A549 (cell line): Measurements from ENCODE around the gene C1orf35. TPM values are rescaled to one million over a fixed set of nuclear protein-coding genes. Genes with fewer than 3 reads are reported as not detected.

Experiments
- ATAC-seq, 2 experiments: fragments of 200-7000 bp in 1 of 2; fragments of >200 bp in 1 of 2; cut with Nextera tagmentation in 1 of 2; cut with Tn5 transposase in 1 of 2; 3 replicates each; pipeline versions ENCODE4 v1.8.0 to v1.9.1; 2018 to 2020; ENCODE audit warnings: mild to moderate bottlenecking in 1 of 2, moderate library complexity in 1 of 2
- CTCF ChIA-PET: fragments of 300-600 bp; sonication (Branson Sonifier 250); formaldehyde crosslinking; extraction: SDS; loops from one replicate; lab custom pipeline; 2021; ENCODE audit warnings: antibody characterized with exemption, inconsistent platforms; lab: Yijun Ruan, JAX
- POLR2A ChIA-PET: fragments of 350-600 bp; formaldehyde crosslinking; extraction: SDS; loops from one replicate; lab custom pipeline; 2021; ENCODE audit warnings: antibody characterized with exemption, inconsistent platforms; lab: Yijun Ruan, JAX
- DNase-seq, 2 experiments: peaks; one replicate each; pipeline versions ENCODE4 v3.0.0 to v3.0.0-alpha.2; 2011 to 2016; ENCODE audit warnings: low read depth in 1 of 2, low spot score in 1 of 2
- FAIRE-seq: peaks from 2 replicates; lab custom pipeline; 2011; peaks lifted over from hg19 to GRCh38; lab: Jason Lieb, UNC
- H3K27ac ChIP-seq, 2 experiments: fragments of >200 bp; sonication (Bioruptor Twin); formaldehyde crosslinking; 3 replicates each; pipeline ENCODE4 v1.5.1; 2016 to 2017
- H3K4me1 ChIP-seq: fragments of >200 bp; sonication (Bioruptor Twin); formaldehyde crosslinking; 3 replicates; pipeline ENCODE4 v1.6.1; 2016
- H3K4me2 ChIP-seq: fragments of >200 bp; sonication (Bioruptor Twin); formaldehyde crosslinking; 3 replicates; pipeline ENCODE4 v1.6.1; 2016
- H3K4me3 ChIP-seq: fragments of >200 bp; sonication (Bioruptor Twin); formaldehyde crosslinking; 3 replicates; pipeline ENCODE4 v1.5.1; 2016
- H3K9me3 ChIP-seq: fragments of >200 bp; sonication (Bioruptor Twin); formaldehyde crosslinking; 3 replicates; pipeline ENCODE4 v1.6.1; 2016
- BCL3 ChIP-seq: fragments of >200 bp; sonication (Bioruptor Twin); formaldehyde crosslinking; IDR thresholded peaks from 3 replicates; pipeline ENCODE4 v1.6.1; 2016
- CHD2 ChIP-seq: fragments of 150-350 bp; IDR thresholded peaks from 2 replicates; pipeline ENCODE4 v1.6.1; 2014; ENCODE audit warnings: low read length; ENCODE audit not compliant: partially characterized antibody
- CHD4 ChIP-seq: fragments of 200-600 bp; sonication (generic); IDR thresholded peaks from 2 replicates; pipeline ENCODE4 v1.6.1; 2016; ENCODE audit warnings: antibody characterized with exemption, mild to moderate bottlenecking, borderline replicate concordance
- CTCF ChIP-seq: fragments of >200 bp; sonication (Bioruptor Twin); formaldehyde crosslinking; IDR thresholded peaks from 3 replicates; pipeline ENCODE4 v1.5.1; 2016
- E2F6 ChIP-seq: IDR thresholded peaks from 2 replicates; pipeline ENCODE4 v1.6.1; 2012; ENCODE audit warnings: low read depth, borderline replicate concordance
- EHF ChIP-seq: fragments of 250-450 bp; sonication (Bioruptor Pico); IDR thresholded peaks from 2 replicates; pipeline ENCODE4 v1.5.0; 2020; ENCODE audit warnings: mild to moderate bottlenecking
- FOXS1 ChIP-seq: fragments of 250-450 bp; sonication (Bioruptor Pico); IDR thresholded peaks from 2 replicates; pipeline ENCODE4 v1.5.0; 2020; ENCODE audit warnings: mild to moderate bottlenecking, moderate library complexity
- HDAC2 ChIP-seq: fragments of 200-600 bp; sonication (generic); IDR thresholded peaks from 2 replicates; pipeline ENCODE4 v1.6.1; 2016
- HEYL ChIP-seq: fragments of 250-450 bp; sonication (Bioruptor Pico); IDR thresholded peaks from 2 replicates; pipeline ENCODE4 v1.8.0; 2021; ENCODE audit warnings: mild to moderate bottlenecking, moderate library complexity
- HMGXB4 ChIP-seq: fragments of 250-450 bp; sonication (Bioruptor Pico); IDR thresholded peaks from 2 replicates; pipeline ENCODE4 v1.5.0; 2021; ENCODE audit warnings: mild to moderate bottlenecking, moderate library complexity, borderline replicate concordance
- HOXB5 ChIP-seq: fragments of 250-450 bp; sonication (Bioruptor Pico); IDR thresholded peaks from 2 replicates; pipeline ENCODE4 v1.5.0; 2020; ENCODE audit warnings: mild to moderate bottlenecking, moderate library complexity
- JUN ChIP-seq, 2 experiments: fragments of >200 bp; sonication (Bioruptor Twin); formaldehyde crosslinking; IDR thresholded peaks; 2 replicates in 1 of 2; 3 replicates in 1 of 2; pipeline ENCODE4 v1.6.1; 2016 to 2017
- JUNB ChIP-seq: fragments of >200 bp; sonication (Bioruptor Twin); formaldehyde crosslinking; IDR thresholded peaks from 2 replicates; pipeline ENCODE4 v1.6.1; 2016
- KDM1A ChIP-seq: fragments of 200-600 bp; sonication (generic); IDR thresholded peaks from 2 replicates; pipeline ENCODE4 v1.6.1; 2016; ENCODE audit warnings: low read depth, mild to moderate bottlenecking
- KDM5A ChIP-seq: fragments of 200-600 bp; sonication (generic); IDR thresholded peaks from 2 replicates; pipeline ENCODE4 v1.6.1; 2016; ENCODE audit warnings: antibody characterized with exemption, mild to moderate bottlenecking
- MAX ChIP-seq: IDR thresholded peaks from 2 replicates; pipeline ENCODE4 v1.6.1; 2012
- MAZ ChIP-seq: fragments of 150-350 bp; IDR thresholded peaks from 2 replicates; pipeline ENCODE4 v1.6.1; 2014; ENCODE audit warnings: antibody characterized with exemption, low read depth, low read length, borderline replicate concordance
- MYC ChIP-seq: IDR thresholded peaks from 2 replicates; pipeline ENCODE4 v1.6.1; 2012; ENCODE audit warnings: mild to moderate bottlenecking, inconsistent platforms, low read length, improper control_type of control experiment, borderline replicate concordance
- PBX3 ChIP-seq: IDR thresholded peaks from 2 replicates; pipeline ENCODE4 v1.6.1; 2012
- PHF8 ChIP-seq: fragments of 200-600 bp; sonication (generic); IDR thresholded peaks from 2 replicates; pipeline ENCODE4 v1.6.1; 2016; ENCODE audit warnings: low read depth, mild to moderate bottlenecking, antibody characterized with exemption, moderate library complexity, borderline replicate concordance
- POLR2A ChIP-seq: IDR thresholded peaks from 2 replicates; pipeline ENCODE4 v1.6.1; 2012; ENCODE audit warnings: mild to moderate bottlenecking, low read length
- RARB ChIP-seq: fragments of 250-450 bp; sonication (Bioruptor Pico); IDR thresholded peaks from 2 replicates; pipeline ENCODE4 v1.8.0; 2021; ENCODE audit warnings: mild to moderate bottlenecking, moderate library complexity
- RCOR1 ChIP-seq: fragments of 150-350 bp; IDR thresholded peaks from 2 replicates; pipeline ENCODE4 v1.6.1; 2014; ENCODE audit warnings: antibody characterized with exemption, low read length, low read depth
- SMC3 ChIP-seq: fragments of >200 bp; sonication (Bioruptor Twin); formaldehyde crosslinking; IDR thresholded peaks from 3 replicates; pipeline ENCODE4 v1.6.1; 2018; ENCODE audit warnings: inconsistent platforms
- TFCP2L1 ChIP-seq: fragments of 250-450 bp; sonication (Bioruptor Pico); IDR thresholded peaks from 2 replicates; pipeline ENCODE4 v1.5.0; 2021; ENCODE audit warnings: mild to moderate bottlenecking
- TP53 ChIP-seq: fragments of 250-450 bp; sonication (Bioruptor Pico); IDR thresholded peaks from 2 replicates; pipeline ENCODE4 v1.5.0; 2021; ENCODE audit warnings: mild to moderate bottlenecking, moderate library complexity
- USF2 ChIP-seq: fragments of 450-650 bp; IDR thresholded peaks from 2 replicates; pipeline ENCODE4 v1.6.1; 2014; ENCODE audit warnings: antibody characterized with exemption
- WGBS: methylation state at CpG from one replicate; pipeline ENCODE4 v1.1.6; 2017; ENCODE audit errors: missing lambda C conversion rate; 5-methylcytosine and 5-hydroxymethylcytosine counted together
- polyA plus RNA-seq, 4 experiments: library from polyadenylated mRNA; depleted of rRNA in 3 of 4; stranded (reverse); fragments of >200 nt; fragmentation: RNase III in 1 of 4; extraction: RNeasy Plus Mini Kit Qiagen cat#74134 plus additional on column Dnase treatment in 1 of 4; gene quantifications; 2 replicates in 3 of 4; 3 replicates in 1 of 4; pipeline ENCODE4 v1.2.3, GENCODE V29; 2011 to 2017

The C1orf35 gene
- polyA plus RNA-seq, 2 of the 4 experiments (the other 2 are of a cell fraction) = 9.8 to 28.9 TPM

- FAIRE-seq (no peak), DNase-seq (peak; percentile 92 to 94), ATAC-seq (peak; percentile 73 to 89)
- H3K4me3 ChIP-seq = peak within 1 kb of the TSS; percentile 94
- POLR2A ChIA-PET = interaction anchor here (0.5 to 1.6 kb wide), 9 partner anchors 9 to 562 kb away, joined by 3 to 9 read pairs (median 4); partner anchors contain the start of genes IBA57 and TRIM11
- 0% methylated on average over 19 of the region's 87 CpGs for WGBS
- TF ChIP-seq POLR2A (peak; percentile 76), RCOR1 (no peak), CHD4 (peak; percentile 75; the same call in 1 of the 2 replicates), RARB (CRISPR knock-in tag) (no peak), BCL3 (peak; percentile 87; the same call in 2 of the 3 replicates), JUNB (no peak), MAX (peak; percentile 93), HEYL (CRISPR knock-in tag) (no peak), FOXS1 (CRISPR knock-in tag) (no peak), HDAC2 (peak; percentile 82; the same call in 1 of the 2 replicates), TP53 (CRISPR knock-in tag) (0 out of 2 replicates have a peak, but pooled peaks have one; percentile 48), JUN (IDR thresholded peaks at IDR 0.05) (peak; percentile 80; a peak in 4 of 5 replicates), HMGXB4 (CRISPR knock-in tag) (peak; percentile 61; the same call in 1 of the 2 replicates), MAZ (no peak), SMC3 (no peak), PBX3 (no peak), MYC (0 out of 2 replicates have a peak, but pooled peaks have one; percentile 58), KDM1A (0 out of 2 replicates have a peak, but pooled peaks have one; percentile 64), KDM5A (no peak), EHF (CRISPR knock-in tag) (no peak), PHF8 (peak; percentile 62; the same call in 1 of the 2 replicates), CTCF (no peak), TFCP2L1 (CRISPR knock-in tag) (0 out of 2 replicates have a peak, but pooled peaks have one; percentile 30), E2F6 (peak; percentile 98), CHD2 (no peak), HOXB5 (CRISPR knock-in tag) (no peak), USF2 (no peak)
- peaks cover 38% of the 10 kb centered on the region for H3K4me1 ChIP-seq
- peak within 1 kb of the TSS; percentile 93 to 97 for H3K27ac ChIP-seq
- CTCF ChIA-PET = interaction anchor here (1.0 to 2.5 kb wide), 5 partner anchors 22 to 134 kb away, joined by 3 to 6 read pairs (median 3); no protein-coding TSS in a partner anchor
- H3K9me3 ChIP-seq = no peaks in the 10 kb centered on the region
- peak within 1 kb of the TSS; percentile 98 for H3K4me2 ChIP-seq
Observed at GRCh38 chr1:228082214-228082917, 20.8 kb downstream of the C1orf35 start, which contains the start of gene ARF1. TSS of gene ARF1 (plus strand) at chr1:228082708. CDS start at chr1:228097115, 14,407 bp downstream.
